ENCODE data around the gene PLOD1. TPM values are rescaled to one million over a fixed set of nuclear protein-coding genes. Genes with fewer than 3 reads are reported as not detected.

PLOD1 gene
- polyA plus RNA-seq, 1 donor from 2014 or later, result 2.1 TPM

- Histone ChIP-seq H3K36me3 (ENCODE audit: insufficient read depth, low read length) (no peaks in the 10 kb centered on the region), H3K27me3 (ENCODE audit: insufficient read depth, low read depth, low read length) (no peaks in the 10 kb centered on the region), H3K27ac (ENCODE audit: low read length) (no peak overlapping the region), H3K9ac (ENCODE audit: low read length) (no peak overlapping the region), H3K4me2 (ENCODE audit: low read length) (no peak overlapping the region), H2AFZ (ENCODE audit: low read depth, low read length) (no peak overlapping the region), H3K9me3 (ENCODE audit: low read length) (no peaks in the 10 kb centered on the region), H3K9me2 (ENCODE audit: insufficient read depth, low read length) (no peaks in the 10 kb centered on the region), H4K20me1 (ENCODE audit: insufficient read depth) (peaks cover 9% of the 10 kb centered on the region), H3F3A (ENCODE audit: insufficient read depth, low read length, poor library complexity, severe bottlenecking) (no peaks in the 10 kb centered on the region), H3K79me2 (replicated peaks; ENCODE audit: insufficient read depth, low read length) (peaks cover 14% of the 10 kb centered on the region), H3K4me3 (ENCODE audit: low read length) (no peak overlapping the region)
- TF ChIP-seq EP300 (conservative IDR thresholded peaks at IDR 0.05; ENCODE audit: poor library complexity, severe bottlenecking), result no peak
- TF ChIP-seq, protein P1, sequence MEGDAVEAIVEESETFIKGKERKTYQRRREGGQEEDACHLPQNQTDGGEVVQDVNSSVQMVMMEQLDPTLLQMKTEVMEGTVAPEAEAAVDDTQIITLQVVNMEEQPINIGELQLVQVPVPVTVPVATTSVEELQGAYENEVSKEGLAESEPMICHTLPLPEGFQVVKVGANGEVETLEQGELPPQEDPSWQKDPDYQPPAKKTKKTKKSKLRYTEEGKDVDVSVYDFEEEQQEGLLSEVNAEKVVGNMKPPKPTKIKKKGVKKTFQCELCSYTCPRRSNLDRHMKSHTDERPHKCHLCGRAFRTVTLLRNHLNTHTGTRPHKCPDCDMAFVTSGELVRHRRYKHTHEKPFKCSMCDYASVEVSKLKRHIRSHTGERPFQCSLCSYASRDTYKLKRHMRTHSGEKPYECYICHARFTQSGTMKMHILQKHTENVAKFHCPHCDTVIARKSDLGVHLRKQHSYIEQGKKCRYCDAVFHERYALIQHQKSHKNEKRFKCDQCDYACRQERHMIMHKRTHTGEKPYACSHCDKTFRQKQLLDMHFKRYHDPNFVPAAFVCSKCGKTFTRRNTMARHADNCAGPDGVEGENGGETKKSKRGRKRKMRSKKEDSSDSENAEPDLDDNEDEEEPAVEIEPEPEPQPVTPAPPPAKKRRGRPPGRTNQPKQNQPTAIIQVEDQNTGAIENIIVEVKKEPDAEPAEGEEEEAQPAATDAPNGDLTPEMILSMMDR (IDR thresholded peaks at IDR 0.05; ENCODE audit: poor library complexity, severe bottlenecking), result no peak
- no peak for TF ChIP-seq MXI1 (conservative IDR thresholded peaks at IDR 0.05; ENCODE audit: poor library complexity, severe bottlenecking)
- TF ChIP-seq, protein P2, sequence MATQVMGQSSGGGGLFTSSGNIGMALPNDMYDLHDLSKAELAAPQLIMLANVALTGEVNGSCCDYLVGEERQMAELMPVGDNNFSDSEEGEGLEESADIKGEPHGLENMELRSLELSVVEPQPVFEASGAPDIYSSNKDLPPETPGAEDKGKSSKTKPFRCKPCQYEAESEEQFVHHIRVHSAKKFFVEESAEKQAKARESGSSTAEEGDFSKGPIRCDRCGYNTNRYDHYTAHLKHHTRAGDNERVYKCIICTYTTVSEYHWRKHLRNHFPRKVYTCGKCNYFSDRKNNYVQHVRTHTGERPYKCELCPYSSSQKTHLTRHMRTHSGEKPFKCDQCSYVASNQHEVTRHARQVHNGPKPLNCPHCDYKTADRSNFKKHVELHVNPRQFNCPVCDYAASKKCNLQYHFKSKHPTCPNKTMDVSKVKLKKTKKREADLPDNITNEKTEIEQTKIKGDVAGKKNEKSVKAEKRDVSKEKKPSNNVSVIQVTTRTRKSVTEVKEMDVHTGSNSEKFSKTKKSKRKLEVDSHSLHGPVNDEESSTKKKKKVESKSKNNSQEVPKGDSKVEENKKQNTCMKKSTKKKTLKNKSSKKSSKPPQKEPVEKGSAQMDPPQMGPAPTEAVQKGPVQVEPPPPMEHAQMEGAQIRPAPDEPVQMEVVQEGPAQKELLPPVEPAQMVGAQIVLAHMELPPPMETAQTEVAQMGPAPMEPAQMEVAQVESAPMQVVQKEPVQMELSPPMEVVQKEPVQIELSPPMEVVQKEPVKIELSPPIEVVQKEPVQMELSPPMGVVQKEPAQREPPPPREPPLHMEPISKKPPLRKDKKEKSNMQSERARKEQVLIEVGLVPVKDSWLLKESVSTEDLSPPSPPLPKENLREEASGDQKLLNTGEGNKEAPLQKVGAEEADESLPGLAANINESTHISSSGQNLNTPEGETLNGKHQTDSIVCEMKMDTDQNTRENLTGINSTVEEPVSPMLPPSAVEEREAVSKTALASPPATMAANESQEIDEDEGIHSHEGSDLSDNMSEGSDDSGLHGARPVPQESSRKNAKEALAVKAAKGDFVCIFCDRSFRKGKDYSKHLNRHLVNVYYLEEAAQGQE (IDR thresholded peaks at IDR 0.05; ENCODE audit: borderline replicate concordance), result no peak
- no peak for TF ChIP-seq EZH2 (IDR thresholded peaks at IDR 0.05; ENCODE audit: borderline replicate concordance, insufficient read depth, low read length, poor library complexity, severe bottlenecking)
- no peak for TF ChIP-seq TAF1 (IDR thresholded peaks at IDR 0.05; ENCODE audit: low read depth)
Measured at GRCh38 chr1:11920239-11920903, 14.1 kb upstream of the PLOD1 start.

- Histone ChIP-seq H3K36me3 (ENCODE audit: insufficient read depth, low read length) (no peaks in the 10 kb centered on the region), H3K9me3 (ENCODE audit: low read length) (no peaks in the 10 kb centered on the region), H3K9ac (ENCODE audit: low read length) (no peak overlapping the region), H3K27me3 (ENCODE audit: insufficient read depth, low read depth, low read length) (no peaks in the 10 kb centered on the region), H3K9me2 (ENCODE audit: insufficient read depth, low read length) (no peaks in the 10 kb centered on the region), H3K4me2 (ENCODE audit: low read length) (no peak overlapping the region), H4K20me1 (ENCODE audit: insufficient read depth) (peaks cover 9% of the 10 kb centered on the region), H3K4me3 (ENCODE audit: low read length) (no peak overlapping the region), H3K79me2 (replicated peaks; ENCODE audit: insufficient read depth, low read length) (peaks cover 14% of the 10 kb centered on the region), H2AFZ (ENCODE audit: low read depth, low read length) (no peak overlapping the region), H3K27ac (ENCODE audit: low read length) (no peak overlapping the region), H3F3A (ENCODE audit: insufficient read depth, low read length, poor library complexity, severe bottlenecking) (no peaks in the 10 kb centered on the region)
- TF ChIP-seq EZH2 (IDR thresholded peaks at IDR 0.05; ENCODE audit: borderline replicate concordance, insufficient read depth, low read length, poor library complexity, severe bottlenecking) (no peak), RAD21 (conservative IDR thresholded peaks at IDR 0.05) (no peak), SMC3 (conservative IDR thresholded peaks at IDR 0.05; ENCODE audit: poor library complexity) (no peak), TAF1 (IDR thresholded peaks at IDR 0.05; ENCODE audit: low read depth) (no peak), POLR2AphosphoS5 (IDR thresholded peaks at IDR 0.05) (no peak), EP300 (conservative IDR thresholded peaks at IDR 0.05; ENCODE audit: poor library complexity, severe bottlenecking) (no peak), MXI1 (conservative IDR thresholded peaks at IDR 0.05; ENCODE audit: poor library complexity, severe bottlenecking) (no peak)
- TF ChIP-seq, protein P2 (IDR thresholded peaks at IDR 0.05; ENCODE audit: borderline replicate concordance), result no peak
- TF ChIP-seq, protein P1 (IDR thresholded peaks at IDR 0.05; ENCODE audit: poor library complexity, severe bottlenecking), result no peak
Measured at GRCh38 chr1:11921022-11921421, 13.5 kb upstream of the PLOD1 start.
